Activated CD4-positive, alpha-beta T cell treated with anti-CD3 and anti-CD28 coated beads for 24 hours (primary cell): ENCODE measurements around the gene LYST.
"Not testable (repeated sequence)": the region's sequence is repeated elsewhere in the genome, so short reads cannot be mapped to it uniquely, and the experiment has no call there.

Experiments
- DNase-seq, 2 donors: peaks; one replicate each; pipeline ENCODE4 v3.0.0-alpha.2; 2020; ENCODE audit warnings: low read depth in 2 of 2

The LYST gene, protein sequence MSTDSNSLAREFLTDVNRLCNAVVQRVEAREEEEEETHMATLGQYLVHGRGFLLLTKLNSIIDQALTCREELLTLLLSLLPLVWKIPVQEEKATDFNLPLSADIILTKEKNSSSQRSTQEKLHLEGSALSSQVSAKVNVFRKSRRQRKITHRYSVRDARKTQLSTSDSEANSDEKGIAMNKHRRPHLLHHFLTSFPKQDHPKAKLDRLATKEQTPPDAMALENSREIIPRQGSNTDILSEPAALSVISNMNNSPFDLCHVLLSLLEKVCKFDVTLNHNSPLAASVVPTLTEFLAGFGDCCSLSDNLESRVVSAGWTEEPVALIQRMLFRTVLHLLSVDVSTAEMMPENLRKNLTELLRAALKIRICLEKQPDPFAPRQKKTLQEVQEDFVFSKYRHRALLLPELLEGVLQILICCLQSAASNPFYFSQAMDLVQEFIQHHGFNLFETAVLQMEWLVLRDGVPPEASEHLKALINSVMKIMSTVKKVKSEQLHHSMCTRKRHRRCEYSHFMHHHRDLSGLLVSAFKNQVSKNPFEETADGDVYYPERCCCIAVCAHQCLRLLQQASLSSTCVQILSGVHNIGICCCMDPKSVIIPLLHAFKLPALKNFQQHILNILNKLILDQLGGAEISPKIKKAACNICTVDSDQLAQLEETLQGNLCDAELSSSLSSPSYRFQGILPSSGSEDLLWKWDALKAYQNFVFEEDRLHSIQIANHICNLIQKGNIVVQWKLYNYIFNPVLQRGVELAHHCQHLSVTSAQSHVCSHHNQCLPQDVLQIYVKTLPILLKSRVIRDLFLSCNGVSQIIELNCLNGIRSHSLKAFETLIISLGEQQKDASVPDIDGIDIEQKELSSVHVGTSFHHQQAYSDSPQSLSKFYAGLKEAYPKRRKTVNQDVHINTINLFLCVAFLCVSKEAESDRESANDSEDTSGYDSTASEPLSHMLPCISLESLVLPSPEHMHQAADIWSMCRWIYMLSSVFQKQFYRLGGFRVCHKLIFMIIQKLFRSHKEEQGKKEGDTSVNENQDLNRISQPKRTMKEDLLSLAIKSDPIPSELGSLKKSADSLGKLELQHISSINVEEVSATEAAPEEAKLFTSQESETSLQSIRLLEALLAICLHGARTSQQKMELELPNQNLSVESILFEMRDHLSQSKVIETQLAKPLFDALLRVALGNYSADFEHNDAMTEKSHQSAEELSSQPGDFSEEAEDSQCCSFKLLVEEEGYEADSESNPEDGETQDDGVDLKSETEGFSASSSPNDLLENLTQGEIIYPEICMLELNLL (N-terminal part only)

DNA sequence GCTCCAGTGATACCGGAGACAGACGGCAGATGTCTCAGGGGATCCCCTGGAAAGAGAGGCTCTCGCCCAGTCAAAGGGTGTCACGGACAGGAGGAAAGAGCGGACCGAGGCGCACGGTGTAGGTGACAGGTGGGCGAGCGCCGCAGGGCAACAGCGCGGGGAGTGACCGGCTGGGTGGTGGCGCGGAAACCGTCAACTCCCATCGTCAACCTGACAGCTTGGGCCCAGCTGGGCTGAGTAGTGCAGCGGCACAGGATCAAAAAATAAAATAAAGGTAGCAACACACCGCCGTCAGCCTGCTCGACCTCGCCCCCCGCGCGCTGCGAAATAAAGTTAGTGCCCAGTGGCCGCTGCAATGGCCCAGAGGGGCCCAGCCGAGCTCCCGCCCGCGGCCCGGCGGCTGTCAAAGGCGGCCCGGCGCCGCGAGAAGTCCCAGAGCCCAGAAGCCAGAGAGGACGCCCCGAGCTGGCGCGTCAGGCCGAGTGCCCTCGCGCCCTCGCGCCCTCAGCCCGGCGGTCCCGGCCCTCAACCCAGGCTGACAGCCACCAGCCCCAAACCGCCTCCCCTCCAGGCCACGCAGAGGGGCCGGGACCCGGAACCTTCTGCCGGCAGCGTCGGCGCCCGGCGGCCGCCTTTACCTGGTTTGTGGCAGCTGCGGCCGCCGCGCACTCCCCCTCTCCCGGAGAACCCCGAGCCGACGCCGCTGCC, at the start of gene LYST:
Gene LYST, minus strand, starts transcription at position 702 of the 708 bp plus-strand sequence. CDS start 36,489 bp downstream, outside the sequence.
- no peak for DNase-seq

DNA sequence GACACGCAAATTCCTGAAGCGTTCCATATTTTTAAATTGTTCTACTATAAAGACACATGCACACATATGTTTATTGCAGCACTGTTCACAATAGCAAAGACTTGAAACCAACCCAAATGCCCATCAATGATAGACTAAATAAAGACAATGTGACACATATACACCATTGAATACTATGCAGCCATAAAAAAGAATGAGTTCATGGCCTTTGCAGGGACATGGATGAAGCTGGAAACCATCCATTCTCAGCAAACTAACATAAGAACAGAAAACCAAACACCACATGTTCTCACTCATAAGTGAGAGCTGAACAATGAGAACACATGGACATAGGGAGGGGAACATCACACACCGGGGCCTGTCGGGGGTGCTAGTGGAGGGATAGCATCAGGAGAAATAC, 48.8 kb upstream of the LYST start:
- DNase-seq = not testable (repeated sequence)

DNA sequence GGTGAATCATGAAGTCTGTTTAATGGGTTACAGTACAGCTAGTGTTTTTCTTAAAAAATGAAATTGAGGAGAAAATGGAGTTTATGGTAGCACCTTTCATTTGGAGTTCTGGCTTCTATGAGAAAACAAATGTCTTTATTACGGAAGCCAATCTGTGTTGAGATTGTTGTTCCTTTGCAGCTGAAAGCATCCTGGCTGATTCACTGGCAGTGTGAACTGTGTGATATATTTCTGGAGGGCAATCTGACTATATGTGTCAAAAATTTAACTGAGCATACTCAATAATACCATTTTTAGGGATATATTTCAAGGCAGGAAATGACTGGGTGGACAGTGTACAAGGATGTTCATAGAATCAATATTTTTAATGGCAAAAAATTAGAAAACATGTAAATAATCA, 46.6 kb upstream of the LYST start:
- no peak for DNase-seq

- DNase-seq = no peak
Measured at GRCh38 chr1:235911876-235912275, 45.2 kb upstream of the LYST start.

GRCh38 chr1:235911300-235911662, 44.6 kb upstream of the LYST start:
- DNase-seq = no peak

GRCh38 chr1:235910357-235911299, 43.9 kb upstream of the LYST start:
- peak in 1 of 2 donors; percentile 33 for DNase-seq

DNA sequence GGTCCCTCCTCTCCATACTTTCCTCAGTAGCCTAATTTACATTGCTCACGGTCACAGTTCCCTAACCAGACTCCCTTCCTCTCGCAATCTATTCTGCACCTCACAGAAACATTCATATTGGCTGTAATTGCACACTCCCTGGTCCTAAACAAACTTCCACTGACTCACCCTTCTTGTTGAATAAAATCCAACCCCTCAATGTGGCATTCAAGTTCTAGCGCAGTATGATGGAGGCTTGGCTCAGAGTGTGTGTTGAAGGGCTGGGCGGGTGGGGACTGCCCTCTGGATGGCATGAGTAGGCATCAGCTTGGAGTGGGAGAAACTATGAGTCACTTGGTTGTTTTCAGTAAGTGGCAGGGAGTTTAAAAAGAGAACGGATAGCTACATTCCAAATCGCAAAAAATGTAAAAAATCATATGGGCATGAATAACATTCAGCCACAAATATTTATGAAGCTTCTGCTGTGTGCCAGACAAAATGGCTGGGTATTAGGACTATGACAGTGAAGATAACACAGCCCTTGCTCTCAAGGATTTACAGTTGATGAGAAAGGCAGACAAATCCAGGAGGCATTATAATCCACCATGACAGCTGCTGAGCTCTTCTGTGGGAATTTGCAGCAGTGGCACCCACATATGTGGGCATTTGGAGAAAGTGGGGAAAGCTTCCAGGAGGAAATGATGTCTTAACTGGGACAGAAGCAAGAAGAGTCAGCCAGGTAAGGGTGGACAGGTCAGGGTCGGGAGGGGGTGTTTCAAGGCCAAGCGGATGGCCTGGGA, 42.2 kb upstream of the LYST start:
- no peak for DNase-seq

GRCh38 chr1:235907897-235908240, 41.2 kb upstream of the LYST start:
- no peak for DNase-seq

DNA sequence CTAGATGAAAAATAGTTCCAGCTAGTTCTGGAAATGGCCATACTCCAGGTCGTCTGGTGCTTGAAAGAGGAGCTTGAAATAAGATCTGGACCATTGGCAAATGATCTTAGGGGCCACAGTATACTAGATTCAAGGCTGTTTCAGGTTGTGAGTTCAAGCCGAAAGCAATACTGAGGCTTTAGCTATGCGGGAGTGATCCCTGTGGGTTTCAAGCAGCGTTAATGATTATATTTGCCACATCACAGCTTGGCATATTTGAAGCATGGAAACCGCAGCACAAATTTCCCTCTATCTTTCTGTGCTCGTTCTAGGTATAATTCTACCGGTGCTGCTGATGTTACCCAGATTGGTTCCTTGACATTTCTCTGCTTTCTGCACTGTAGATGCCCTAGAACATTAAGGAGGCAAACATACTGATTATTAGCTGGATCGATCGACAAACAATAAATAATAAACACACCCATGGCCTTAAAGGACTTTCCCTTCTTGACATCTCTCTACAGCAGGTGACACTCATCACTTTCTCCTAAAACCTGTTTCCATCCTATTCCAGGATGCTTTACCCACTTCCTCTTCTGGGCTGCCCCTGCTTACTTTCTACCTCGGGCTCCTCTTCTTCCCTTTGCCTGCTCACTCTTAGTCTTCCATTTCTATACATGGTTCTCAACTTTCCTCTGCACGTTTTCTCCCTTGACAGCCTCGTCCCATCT, 40.6 kb upstream of the LYST start:
- DNase-seq = no peak

DNA sequence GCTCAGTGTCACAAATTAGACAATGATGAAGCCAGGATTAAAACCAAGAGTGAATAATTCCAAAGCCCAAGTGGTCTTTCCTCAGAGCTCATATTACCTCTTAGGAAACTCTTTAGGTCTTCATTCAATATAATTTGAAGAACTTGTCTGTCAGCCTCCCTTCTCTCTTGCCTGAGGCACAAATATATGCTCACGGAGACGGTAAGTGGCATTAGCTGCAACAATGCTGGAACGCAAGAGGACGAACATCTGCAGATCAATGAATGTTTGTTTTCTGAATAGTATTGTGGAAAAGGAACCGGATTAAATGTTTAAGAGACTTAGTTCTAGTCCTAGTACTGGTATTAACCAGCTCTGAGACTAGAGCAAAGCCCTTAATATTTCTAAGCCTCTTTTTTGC, 39.7 kb upstream of the LYST start:
- DNase-seq = no peak

- DNase-seq = not testable (repeated sequence)
Measured at GRCh38 chr1:235903809-235904208, 37.1 kb upstream of the LYST start.

DNA sequence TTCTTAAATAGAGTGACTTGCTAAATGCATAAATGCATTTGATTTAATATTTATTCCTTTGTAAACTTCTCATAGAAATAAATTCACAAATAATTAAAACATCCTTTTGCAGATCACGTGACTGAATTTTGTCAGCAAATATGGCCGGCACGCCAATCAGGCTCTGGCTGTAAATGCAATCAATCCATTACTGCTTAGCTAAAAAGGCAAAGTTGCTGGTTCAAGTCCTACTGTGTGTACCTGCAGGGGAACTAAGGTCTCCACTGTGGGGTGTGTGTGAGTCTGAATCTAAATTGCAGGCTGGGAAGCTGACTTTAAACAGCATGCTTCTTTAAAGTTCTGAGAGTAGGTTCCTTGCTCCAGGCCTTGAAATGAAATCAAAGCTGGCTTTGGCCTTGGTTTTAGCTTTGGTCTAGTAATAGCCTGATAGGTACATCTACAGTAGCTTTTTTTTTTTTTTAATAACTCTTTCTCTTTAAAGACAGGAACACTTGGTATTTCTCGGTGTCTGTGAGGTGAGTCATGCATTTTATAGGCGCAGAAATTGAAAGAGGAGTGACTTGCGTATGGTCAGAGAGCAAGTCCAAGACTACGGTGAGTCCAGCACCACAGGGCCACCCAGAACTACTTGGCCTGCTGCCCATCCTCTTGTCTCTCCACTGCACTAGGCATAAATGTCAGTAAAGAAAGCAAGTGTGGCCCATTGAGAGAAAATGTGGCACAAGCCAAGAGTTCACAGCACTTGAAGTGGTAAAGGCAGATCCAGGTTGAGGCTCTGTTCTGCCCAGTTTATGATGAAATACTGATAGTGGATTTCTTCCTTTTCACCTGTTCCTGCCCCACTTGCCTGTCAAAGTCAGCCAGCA, 36.2 kb upstream of the LYST start:
- DNase-seq = no peak

DNA sequence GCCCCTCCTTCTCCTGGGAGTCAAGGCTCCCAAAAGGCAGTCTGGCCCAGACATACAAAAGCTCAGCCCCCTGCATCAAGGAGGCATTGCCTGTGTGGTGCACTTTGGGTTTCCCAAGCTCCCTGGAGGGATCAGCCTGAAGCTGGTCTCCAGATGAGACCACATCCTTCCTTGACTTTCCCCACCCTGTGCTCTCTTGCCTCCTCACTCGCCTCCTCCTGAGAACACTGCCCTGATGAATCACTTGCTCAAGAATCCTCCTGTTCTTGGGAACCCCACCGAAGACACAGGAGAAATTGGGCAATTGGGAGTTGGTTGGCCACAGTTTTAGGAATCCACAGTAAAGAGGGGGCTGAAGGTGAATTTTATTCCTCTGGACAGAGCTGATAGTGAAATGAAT, 34.8 kb upstream of the LYST start:
- no peak for DNase-seq

DNA sequence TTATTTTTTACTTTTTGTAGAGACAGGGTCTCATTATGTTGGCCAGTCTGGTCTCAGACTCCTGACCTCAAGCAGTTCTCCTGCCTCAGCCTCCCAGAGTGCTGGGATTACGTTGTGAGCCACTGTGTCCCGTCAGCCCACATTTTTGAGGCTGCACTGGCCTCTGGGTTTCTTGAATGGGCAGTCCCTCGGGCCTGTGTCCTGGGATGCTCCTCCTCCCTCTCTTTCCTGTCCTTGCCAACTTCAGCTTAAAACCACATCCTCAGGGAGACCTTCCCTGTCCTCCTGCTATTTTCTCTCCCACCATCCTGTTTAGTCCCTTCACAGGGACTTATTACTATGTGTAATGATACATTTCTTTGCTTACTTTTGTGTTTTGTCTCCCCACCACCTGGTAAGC, 31.4 kb upstream of the LYST start:
- no peak for DNase-seq

GRCh38 chr1:235893840-235894239, 27.1 kb upstream of the LYST start:
- no peak for DNase-seq

DNA sequence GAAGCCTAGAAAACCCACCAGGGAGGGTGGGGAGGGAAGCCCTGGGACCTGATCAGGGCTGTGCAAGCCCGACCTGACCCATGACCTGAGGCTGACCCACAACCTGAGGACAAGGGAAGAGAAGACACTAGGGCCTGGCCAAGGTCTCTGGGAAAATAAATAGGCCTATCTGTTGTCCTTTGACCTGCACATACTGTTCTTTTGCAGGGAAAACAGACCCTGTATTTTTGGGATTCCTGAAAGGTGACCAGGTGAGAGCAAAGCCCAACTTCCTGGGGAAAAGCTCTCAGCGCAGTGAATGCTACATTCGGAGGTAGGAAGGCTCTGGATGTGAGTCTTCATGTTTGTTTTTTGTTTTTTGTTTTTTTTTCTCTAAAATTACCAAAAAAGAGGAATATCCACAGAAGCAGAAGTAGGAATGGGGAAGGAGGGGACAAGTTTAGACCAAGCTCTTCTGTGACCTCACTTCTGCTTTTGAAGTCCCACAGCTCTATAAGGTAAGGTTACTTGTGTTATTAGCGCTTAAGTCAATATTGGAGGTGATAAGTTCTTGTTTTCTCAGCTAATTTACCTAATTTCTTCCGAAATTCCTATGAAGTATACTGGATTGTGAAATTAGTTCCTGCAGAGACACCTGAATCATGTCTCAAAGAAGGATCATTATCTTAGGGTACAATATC, 26.2 kb upstream of the LYST start:
- DNase-seq = no peak

DNA sequence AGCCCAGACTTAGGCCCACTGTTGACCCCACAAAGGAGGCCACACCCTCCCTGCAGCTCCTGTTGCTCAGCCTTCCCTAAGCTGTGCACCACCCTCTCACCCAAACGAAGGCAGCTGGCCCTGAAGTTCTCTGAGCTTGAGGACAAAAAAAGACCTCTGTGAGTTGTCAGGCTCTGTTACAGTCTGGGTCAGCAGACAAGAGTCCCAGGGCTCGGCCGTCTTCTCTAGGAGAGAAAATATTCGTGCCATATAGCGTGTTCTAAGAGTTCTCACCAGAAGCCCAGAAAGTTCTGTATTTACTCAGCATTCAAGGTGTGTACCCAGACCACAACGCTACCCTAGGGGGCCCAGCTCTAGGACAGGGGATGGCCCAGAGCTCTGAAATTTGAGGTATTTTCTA, 25.5 kb upstream of the LYST start:
- no peak for DNase-seq
